ENCODE data around the gene SLC20A1. TPM values are rescaled to one million over a fixed set of nuclear protein-coding genes. Genes with fewer than 3 reads are reported as not detected.
"Not testable (repeated sequence)": the region's sequence is repeated elsewhere in the genome, so short reads cannot be mapped to it uniquely, and the experiment has no call there.

Gene SLC20A1
- total RNA-seq: 100 to 1,000 TPM in 1 of 2 donors, 10 to 100 TPM in 1; 77.3 to 124 TPM

GRCh38 chr2:112645310-112646101, at the start of gene SLC20A1:
SLC20A1 (plus strand) TSS chr2:112645939; CDS start chr2:112646829, 890 bp downstream.
- peaks cover 41% of the 10 kb centered on the region for H3K4me1 Mint-ChIP-seq
- H3K36me3 Mint-ChIP-seq (ENCODE audit: low read depth): peaks cover 40% of the 10 kb centered on the region
- H3K27ac Mint-ChIP-seq: peak within 1 kb of the TSS; percentile 69
- peak; percentile 94 for ATAC-seq (replicated peaks)
- peak within 1 kb of the TSS; percentile 90 for H3K4me3 Mint-ChIP-seq
- no peaks in the 10 kb centered on the region for H3K27me3 Mint-ChIP-seq
- no peaks in the 10 kb centered on the region for H3K9me3 Mint-ChIP-seq

- H3K9me3 Mint-ChIP-seq: no peaks in the 10 kb centered on the region
- H3K27ac Mint-ChIP-seq: no peak overlapping the region
- no peaks in the 10 kb centered on the region for H3K4me1 Mint-ChIP-seq
- H3K27me3 Mint-ChIP-seq: no peaks in the 10 kb centered on the region
- H3K4me3 Mint-ChIP-seq: no peak overlapping the region
- H3K36me3 Mint-ChIP-seq (ENCODE audit: low read depth): peaks cover 8% of the 10 kb centered on the region
- no peak for ATAC-seq (replicated peaks)
These were observed 48.0 kb upstream of the SLC20A1 start for GRCh38 chr2:112597537-112598322.

GRCh38 chr2:112600634-112601033, 45.1 kb upstream of the SLC20A1 start:
- no peak overlapping the region for H3K4me3 Mint-ChIP-seq
- no peak overlapping the region for H3K27ac Mint-ChIP-seq
- no peak for ATAC-seq (replicated peaks)
- no peaks in the 10 kb centered on the region for H3K4me1 Mint-ChIP-seq
- no peaks in the 10 kb centered on the region for H3K36me3 Mint-ChIP-seq (ENCODE audit: low read depth)
- H3K9me3 Mint-ChIP-seq: no peaks in the 10 kb centered on the region
- no peaks in the 10 kb centered on the region for H3K27me3 Mint-ChIP-seq

- ATAC-seq (replicated peaks): no peak
- no peaks in the 10 kb centered on the region for H3K36me3 Mint-ChIP-seq (ENCODE audit: low read depth)
These were observed 44.0 kb upstream of the SLC20A1 start for GRCh38 chr2:112601754-112602153.

GRCh38 chr2:112602917-112603316, 42.8 kb upstream of the SLC20A1 start:
- Mint-ChIP-seq H3K27ac (no peak overlapping the region), H3K9me3 (no peaks in the 10 kb centered on the region), H3K4me1 (no peaks in the 10 kb centered on the region), H3K36me3 (ENCODE audit: low read depth) (no peaks in the 10 kb centered on the region), H3K4me3 (no peak overlapping the region), H3K27me3 (no peaks in the 10 kb centered on the region)
- ATAC-seq (replicated peaks): no peak

More at GRCh38 chr2:112601754-112602153, 44.0 kb upstream of the SLC20A1 start:
- no peak overlapping the region for H3K4me3 Mint-ChIP-seq
- no peaks in the 10 kb centered on the region for H3K27me3 Mint-ChIP-seq
- H3K4me1 Mint-ChIP-seq: no peaks in the 10 kb centered on the region
- H3K9me3 Mint-ChIP-seq: no peaks in the 10 kb centered on the region
- H3K27ac Mint-ChIP-seq: no peak overlapping the region

- Mint-ChIP-seq H3K4me3 (no peak overlapping the region), H3K27ac (no peak overlapping the region), H3K36me3 (ENCODE audit: low read depth) (no peaks in the 10 kb centered on the region), H3K9me3 (no peaks in the 10 kb centered on the region), H3K4me1 (no peaks in the 10 kb centered on the region), H3K27me3 (no peaks in the 10 kb centered on the region)
- ATAC-seq (replicated peaks): no peak
These were observed 42.0 kb upstream of the SLC20A1 start for GRCh38 chr2:112603731-112604130.

GRCh38 chr2:112604952-112605351, 40.8 kb upstream of the SLC20A1 start:
- Mint-ChIP-seq H3K27me3 (no peaks in the 10 kb centered on the region), H3K4me3 (no peak overlapping the region), H3K9me3 (no peaks in the 10 kb centered on the region), H3K36me3 (ENCODE audit: low read depth) (no peaks in the 10 kb centered on the region), H3K4me1 (no peaks in the 10 kb centered on the region), H3K27ac (no peak overlapping the region)
- no peak for ATAC-seq (replicated peaks)

- H3K36me3 Mint-ChIP-seq (ENCODE audit: low read depth): no peaks in the 10 kb centered on the region
- no peak overlapping the region for H3K4me3 Mint-ChIP-seq
- no peak overlapping the region for H3K27ac Mint-ChIP-seq
- no peaks in the 10 kb centered on the region for H3K4me1 Mint-ChIP-seq
- no peaks in the 10 kb centered on the region for H3K27me3 Mint-ChIP-seq
- no peak for ATAC-seq (replicated peaks)
- H3K9me3 Mint-ChIP-seq: no peaks in the 10 kb centered on the region
These were observed 39.8 kb upstream of the SLC20A1 start for GRCh38 chr2:112605926-112606325.

GRCh38 chr2:112606547-112606946, 39.2 kb upstream of the SLC20A1 start:
- Mint-ChIP-seq H3K4me1 (no peaks in the 10 kb centered on the region), H3K9me3 (no peaks in the 10 kb centered on the region), H3K27me3 (no peaks in the 10 kb centered on the region), H3K27ac (no peak overlapping the region), H3K4me3 (no peak overlapping the region), H3K36me3 (ENCODE audit: low read depth) (no peaks in the 10 kb centered on the region)
- ATAC-seq (replicated peaks): no peak

GRCh38 chr2:112607680-112608438, 37.9 kb upstream of the SLC20A1 start:
- no peak for ATAC-seq (replicated peaks)
- no peaks in the 10 kb centered on the region for H3K4me1 Mint-ChIP-seq
- no peak overlapping the region for H3K4me3 Mint-ChIP-seq
- no peaks in the 10 kb centered on the region for H3K36me3 Mint-ChIP-seq (ENCODE audit: low read depth)
- no peak overlapping the region for H3K27ac Mint-ChIP-seq
- no peaks in the 10 kb centered on the region for H3K9me3 Mint-ChIP-seq
- H3K27me3 Mint-ChIP-seq: no peaks in the 10 kb centered on the region

- not testable (repeated sequence) for H3K27me3 Mint-ChIP-seq; H3K4me1 Mint-ChIP-seq; ATAC-seq (replicated peaks); H3K9me3 Mint-ChIP-seq; H3K36me3 Mint-ChIP-seq (ENCODE audit: low read depth); H3K4me3 Mint-ChIP-seq; H3K27ac Mint-ChIP-seq
These were observed 36.4 kb upstream of the SLC20A1 start for GRCh38 chr2:112609320-112609719.

- H3K27ac Mint-ChIP-seq; H3K9me3 Mint-ChIP-seq; H3K36me3 Mint-ChIP-seq (ENCODE audit: low read depth); ATAC-seq (replicated peaks); H3K4me3 Mint-ChIP-seq; H3K27me3 Mint-ChIP-seq; H3K4me1 Mint-ChIP-seq: not testable (repeated sequence)
These were observed 33.5 kb upstream of the SLC20A1 start for GRCh38 chr2:112612283-112612682.

- Mint-ChIP-seq H3K4me1 (no peaks in the 10 kb centered on the region), H3K27ac (no peak overlapping the region), H3K36me3 (ENCODE audit: low read depth) (no peaks in the 10 kb centered on the region), H3K4me3 (no peak overlapping the region), H3K27me3 (no peaks in the 10 kb centered on the region), H3K9me3 (no peaks in the 10 kb centered on the region)
- ATAC-seq (replicated peaks): no peak
These were observed 31.4 kb upstream of the SLC20A1 start for GRCh38 chr2:112614201-112614840.

GRCh38 chr2:112615051-112615450, 30.7 kb upstream of the SLC20A1 start:
- no peak for ATAC-seq (replicated peaks)
- H3K9me3 Mint-ChIP-seq: no peaks in the 10 kb centered on the region
- H3K4me1 Mint-ChIP-seq: no peaks in the 10 kb centered on the region
- H3K36me3 Mint-ChIP-seq (ENCODE audit: low read depth): no peaks in the 10 kb centered on the region
- no peaks in the 10 kb centered on the region for H3K27me3 Mint-ChIP-seq
- no peak overlapping the region for H3K4me3 Mint-ChIP-seq
- H3K27ac Mint-ChIP-seq: no peak overlapping the region

Measured in activated T-helper 17 cell treated with anti-CD3 and anti-CD28 coated beads, Interleukin-2, amount 50 U/mL, for 72 hours (primary cell).